K562 (cell line): ENCODE results near the gene CBLIF. TPM values are rescaled to one million over a fixed set of nuclear protein-coding genes. Genes with fewer than 3 reads are reported as not detected.
A peak's percentile ranks its signal among the peaks of the same experiment; 100 is the strongest.

Source experiments
- BRD9 ChIP-seq: fragments of 450-650 bp; IDR thresholded peaks from 2 replicates; pipeline ENCODE4 v1.6.1; 2018; ENCODE audit warnings: low read depth; ENCODE audit not compliant: partially characterized antibody
- MGA ChIP-seq: fragments of 450-650 bp; IDR thresholded peaks from 2 replicates; pipeline ENCODE4 v1.6.1; 2016; ENCODE audit warnings: mild to moderate bottlenecking, moderate library complexity
- NONO ChIP-seq, 2 experiments: fragments of 200-400 bp in 1 of 2; fragments of 450-650 bp in 1 of 2; formaldehyde crosslinking in 1 of 2; IDR thresholded peaks; 2 replicates each; pipeline ENCODE4 v1.6.1; 2017; ENCODE audit warnings: low read depth in 2 of 2, mild to moderate bottlenecking in 2 of 2, moderate library complexity in 2 of 2, low read length in 1 of 2
- SP2 ChIP-seq: IDR thresholded peaks from 2 replicates; pipeline ENCODE4 v1.6.1; 2011; ENCODE audit warnings: mild to moderate bottlenecking, low read depth, low read length, moderate library complexity; ENCODE audit not compliant: poor library complexity, severe bottlenecking; ENCODE audit errors: extremely low read depth
- ZNF23 ChIP-seq: fragments of 250-450 bp; sonication (Bioruptor Pico); IDR thresholded peaks from 2 replicates; pipeline ENCODE4 v1.4.0; 2020; ENCODE audit warnings: mild to moderate bottlenecking
- ZNF518B ChIP-seq: fragments of 250-450 bp; sonication (Bioruptor Pico); IDR thresholded peaks from 2 replicates; pipeline ENCODE4 v1.5.0; 2021; ENCODE audit warnings: mild to moderate bottlenecking, moderate library complexity
- polyA plus RNA-seq, 8 experiments: library from polyadenylated mRNA; depleted of rRNA in 4 of 8; stranded (reverse) in 5 of 8; unstranded in 3 of 8; fragments of >200 nt; fragmentation: Nextera tagmentation in 2 of 8; fragmentation: Illumina TruSeq in 1 of 8; extraction: Ambion mirVana in 2 of 8; extraction: Trizol in 1 of 8; gene quantifications; 2 replicates each; pipeline versions ENCODE4 v1.2.1 to v1.2.3, GENCODE V29; 2011 to 2014; ENCODE audit warnings: inconsistent platforms in 1 of 8, missing spikeins in 1 of 8
- total RNA-seq, 7 experiments: library from RNA; depleted of rRNA in 6 of 7; stranded (reverse); fragments of >200 nt in 6 of 7; fragmentation: Illumina TruSeq in 2 of 7; extraction: Trizol in 2 of 7; gene quantifications; 2 replicates each; pipeline versions ENCODE4 v1.2.1 to v1.2.3, GENCODE V29; 2011 to 2021; ENCODE audit warnings: low replicate concordance in 1 of 7

CBLIF gene
- total and polyA plus RNA-seq, 9 of the 15 experiments (the other 6 are each of a cell fraction or from before 2014, with no cell fraction given) = 0.07 to 0.83 (median 0.54) TPM

- no peak for TF ChIP-seq ZNF518B
- 0 out of 2 replicates have a peak, but pooled peaks have one; percentile 14 for TF ChIP-seq ZNF23 (CRISPR knock-in tag)
- peak; percentile 69 for TF ChIP-seq MGA
- TF ChIP-seq NONO (IDR thresholded peaks at IDR 0.05; ENCODE audit: low read depth in 2 of 2, low read length in 1 of 2) = 0 out of 4 replicates have a peak, but pooled peaks of 1 of the 2 experiments have one; percentile 42
- no peak for TF ChIP-seq SP2
- no peak for TF ChIP-seq BRD9
Observed at GRCh38 chr11:59810189-59810910, 34.9 kb downstream of the CBLIF start, which contains the start of gene MRPL16 (continued).
